Bronchial smooth muscle cell (primary cell): ENCODE results near the gene CSK. TPM values are rescaled to one million over a fixed set of nuclear protein-coding genes. Genes with fewer than 3 reads are reported as not detected.

Source experiments
- total RNA-seq: library from RNA; depleted of rRNA; stranded (reverse); fragments of >200 nt; gene quantifications from 2 replicates; pipeline ENCODE4 v1.2.1, GENCODE V29; 2014

CSK gene
- total RNA-seq, result 20.3 and 25.5 TPM in 2 replicates

DNA sequence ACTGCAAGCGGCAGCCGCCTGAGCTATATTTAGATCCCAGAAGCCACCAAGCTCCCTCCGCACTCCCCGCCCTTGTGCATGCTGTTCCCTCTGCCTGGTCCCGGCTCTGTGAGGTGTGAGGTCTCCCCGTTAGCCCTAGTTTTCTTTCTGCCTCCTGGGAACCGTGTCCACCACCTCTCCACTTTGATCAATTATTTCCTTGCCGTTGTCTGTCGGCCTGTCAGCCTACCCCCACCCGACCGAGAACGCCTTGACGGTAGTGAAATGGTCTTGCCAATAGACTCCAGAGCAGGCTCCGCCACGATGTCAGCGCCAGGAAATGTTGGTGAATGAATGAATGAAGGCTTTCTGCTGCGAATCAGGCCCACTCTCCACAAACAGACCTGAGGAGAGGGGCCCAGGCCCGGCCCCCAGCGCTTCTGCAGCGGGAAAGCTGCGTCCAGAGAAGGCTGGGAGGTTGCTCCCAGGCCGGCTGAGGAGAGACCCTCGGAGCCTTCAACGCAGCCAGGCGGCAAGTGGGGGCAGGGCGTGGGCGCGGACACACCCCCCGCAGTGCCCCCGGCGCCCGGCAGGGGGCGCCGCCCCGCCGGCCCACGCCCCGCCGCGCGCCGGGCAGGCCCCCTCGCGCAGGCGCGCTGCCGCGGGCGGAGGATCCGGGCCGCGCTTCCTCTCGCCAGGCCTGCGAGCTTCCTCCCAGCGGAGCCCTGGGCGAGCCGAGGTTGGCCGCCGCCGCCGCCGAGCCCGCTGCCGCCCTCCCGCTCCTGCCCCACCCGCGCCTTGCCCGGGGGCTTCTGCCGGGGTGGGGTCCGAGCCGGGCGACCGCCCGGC lies at the start of gene CSK:
Gene CSK, plus strand, starts transcription at position 650 of the 828 bp plus-strand sequence. CDS start 16,218 bp downstream, outside the sequence.

DNA sequence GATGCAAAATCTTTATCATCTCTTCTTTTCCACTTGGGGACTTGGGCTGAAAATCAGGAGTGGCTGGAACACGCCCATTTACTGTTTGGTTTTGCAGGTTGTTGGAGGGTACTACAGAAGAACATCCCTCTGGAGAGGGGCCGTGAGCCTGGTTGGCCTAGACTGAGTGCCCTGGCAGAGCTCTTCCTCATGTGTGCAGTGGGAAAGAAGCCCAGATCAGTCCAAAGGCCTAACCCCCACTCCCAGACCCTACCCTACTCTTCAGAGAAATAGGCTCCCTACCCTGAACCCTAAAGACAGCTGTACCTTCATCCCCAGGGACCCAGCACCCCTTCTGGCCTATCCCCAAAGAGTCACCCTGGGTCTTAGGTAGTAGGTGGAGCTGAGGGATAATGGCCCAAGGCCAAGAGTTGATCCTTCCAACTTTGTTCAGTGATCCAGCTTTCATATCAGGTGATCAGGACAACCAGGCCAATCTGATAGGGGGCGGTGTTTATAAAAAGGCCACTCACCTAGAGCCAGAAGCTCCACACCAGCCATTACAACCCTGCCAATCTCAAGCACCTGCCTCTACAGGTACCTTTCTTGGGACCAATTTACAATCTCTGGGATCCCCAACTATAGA lies 33.4 kb upstream of the CSK start, which contains the start of gene CYP1A2:
Gene CYP1A2, plus strand, starts transcription at position 524 of the 625 bp plus-strand sequence. CDS start 894 bp downstream, outside the sequence.

DNA sequence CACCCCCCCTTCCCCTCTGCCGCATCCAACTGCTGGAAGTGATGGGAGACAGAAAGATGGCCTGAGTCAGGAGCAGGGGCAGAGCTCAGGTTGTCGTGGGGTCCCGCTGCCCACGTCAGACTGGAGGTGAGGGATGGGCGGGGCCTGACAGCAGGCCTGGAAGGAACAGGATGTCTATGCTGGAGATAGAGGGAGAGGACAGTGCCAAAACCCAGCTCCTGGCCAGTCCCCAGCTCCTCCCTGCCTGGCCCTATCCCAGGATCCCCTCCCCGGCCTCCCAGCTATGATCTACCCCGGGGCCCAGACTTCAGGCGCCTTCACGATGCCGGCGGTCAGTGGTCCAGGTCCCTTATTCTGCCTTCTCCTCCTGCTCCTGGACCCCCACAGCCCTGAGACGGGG lies 30.7 kb downstream of the CSK start, which contains the start of gene LMAN1L:
Gene LMAN1L, plus strand, starts transcription at position 303 of the 400 bp plus-strand sequence. Its CDS starts 20 bp downstream, at position 323.

GRCh38 chr15:74826364-74826819 lies 44.5 kb downstream of the CSK start, which contains the start of gene CPLX3:
Gene CPLX3, plus strand, starts transcription at chr15:74826627. Its CDS starts 77 bp downstream, at chr15:74826704.

GRCh38 chr15:74842581-74843444 lies 60.9 kb downstream of the CSK start, which contains the start of gene ULK3:
Gene ULK3, minus strand, starts transcription at chr15:74843156. Its CDS starts 51 bp downstream, at chr15:74843105.

Other genes with a start within 250 kb of the CSK start
- gene ARID3B, start 240.9 kb upstream of the CSK start, total RNA-seq, result 0.95 and 1.0 TPM in 2 replicates
- gene CLK3, start 166.2 kb upstream of the CSK start, total RNA-seq, result 42.8 and 44.4 TPM in 2 replicates
- 11.0 and 11.2 TPM in 2 replicates for gene EDC3, start 86.1 kb upstream of the CSK start, total RNA-seq
- 0.09 and 0.32 TPM in 2 replicates for gene CYP1A1, start 56.6 kb upstream of the CSK start, total RNA-seq
- not detected in 2 replicates for gene CYP1A2, start 33.2 kb upstream of the CSK start, total RNA-seq
- gene LMAN1L, start 30.8 kb downstream of the CSK start, total RNA-seq, result not detected in 2 replicates
- under 0.01 TPM in 1 of 2 replicates, not detected in the other for gene CPLX3, start 44.5 kb downstream of the CSK start, total RNA-seq
- gene ULK3, start 61.1 kb downstream of the CSK start, total RNA-seq, result 7.4 and 8.2 TPM in 2 replicates
- 8.8 and 9.1 TPM in 2 replicates for gene SCAMP2, start 91.3 kb downstream of the CSK start, total RNA-seq
- gene MPI, start 108.0 kb downstream of the CSK start, total RNA-seq, result 39.7 and 54.4 TPM in 2 replicates
- 25.5 and 30.3 TPM in 2 replicates for gene FAM219B, start 124.8 kb downstream of the CSK start, total RNA-seq
- gene COX5A, start 156.0 kb downstream of the CSK start, total RNA-seq, result 28.9 and 30.6 TPM in 2 replicates
- 0.34 and 1.4 TPM in 2 replicates for gene RPP25, start 174.7 kb downstream of the CSK start, total RNA-seq
- gene SCAMP5, start 213.5 kb downstream of the CSK start, total RNA-seq, result 0.52 and 0.79 TPM in 2 replicates
- gene PPCDC, start 241.5 kb downstream of the CSK start, total RNA-seq, result 3.1 and 5.0 TPM in 2 replicates